ENCODE results near the gene KCTD3.

The KCTD3 gene

DNA sequence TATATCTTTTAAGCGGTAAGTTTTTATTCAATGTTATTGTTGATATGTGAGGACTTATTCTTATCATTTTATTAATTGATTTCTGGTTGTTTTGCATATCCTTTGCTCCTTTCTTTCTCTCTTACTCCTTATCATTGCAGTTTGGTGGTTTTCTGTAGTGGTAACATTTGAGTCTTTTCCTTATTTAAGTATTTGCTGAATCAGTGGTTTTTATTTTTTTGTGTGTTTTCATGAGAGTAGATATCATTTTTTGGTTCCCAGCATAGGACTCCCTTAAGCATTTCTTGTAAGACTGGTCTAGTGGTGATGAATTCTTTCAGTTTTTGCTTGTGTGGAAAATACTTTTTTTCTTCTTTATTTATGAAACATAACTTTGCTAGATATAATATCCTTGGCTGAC, 12.2 kb upstream of the KCTD3 start:
- in situ Hi-C loops (cut with HindIII; ENCODE audit: low sequenced_read_pairs), result no loop called here

- in situ Hi-C loops (cut with HindIII; ENCODE audit: low sequenced_read_pairs), result no loop called here
These were observed 11.6 kb upstream of the KCTD3 start for GRCh38 chr1:215555531-215555930.

DNA sequence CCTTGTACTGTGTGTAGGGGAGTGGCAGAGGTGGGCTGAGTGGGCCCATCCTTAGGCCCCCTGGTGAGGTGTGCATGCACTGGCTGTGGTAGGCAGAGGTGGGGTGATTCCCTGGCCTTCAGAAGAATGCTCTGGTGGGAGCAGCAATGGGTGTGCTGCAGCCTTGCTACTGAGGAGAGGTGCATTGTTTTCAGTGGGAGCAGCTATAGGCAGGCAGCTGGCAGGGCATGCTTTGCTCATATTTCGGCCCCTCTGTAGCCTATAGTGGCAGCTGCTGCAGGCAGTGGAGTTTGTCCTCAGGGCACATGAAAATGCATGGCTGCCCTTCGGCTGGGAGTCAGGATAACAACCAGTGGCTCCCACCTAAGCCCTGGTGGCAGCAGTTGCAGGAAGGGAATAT, 10.1 kb upstream of the KCTD3 start:
- in situ Hi-C loops (cut with HindIII; ENCODE audit: low sequenced_read_pairs), result no loop called here

DNA sequence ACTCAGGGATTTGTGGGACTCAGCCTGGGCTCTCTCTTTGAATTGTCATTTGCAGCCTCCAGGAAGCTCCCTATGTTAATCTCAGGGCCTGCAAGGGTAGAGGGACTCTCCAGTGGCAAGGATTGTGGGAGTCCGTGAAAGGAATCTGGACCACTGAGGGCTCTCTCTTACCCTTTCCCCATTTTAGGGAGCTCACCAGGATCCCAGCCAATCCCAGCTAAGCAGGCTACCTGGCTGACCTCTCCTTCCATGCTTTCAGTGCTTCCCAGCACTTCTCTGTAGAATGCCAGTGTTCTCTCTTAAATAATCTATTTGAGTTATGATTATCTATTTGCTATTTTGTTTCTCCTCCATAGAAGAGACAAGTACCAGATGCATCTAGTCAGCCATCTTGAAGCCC, 9.6 kb upstream of the KCTD3 start:
- in situ Hi-C loops (cut with HindIII; ENCODE audit: low sequenced_read_pairs), result no loop called here

DNA sequence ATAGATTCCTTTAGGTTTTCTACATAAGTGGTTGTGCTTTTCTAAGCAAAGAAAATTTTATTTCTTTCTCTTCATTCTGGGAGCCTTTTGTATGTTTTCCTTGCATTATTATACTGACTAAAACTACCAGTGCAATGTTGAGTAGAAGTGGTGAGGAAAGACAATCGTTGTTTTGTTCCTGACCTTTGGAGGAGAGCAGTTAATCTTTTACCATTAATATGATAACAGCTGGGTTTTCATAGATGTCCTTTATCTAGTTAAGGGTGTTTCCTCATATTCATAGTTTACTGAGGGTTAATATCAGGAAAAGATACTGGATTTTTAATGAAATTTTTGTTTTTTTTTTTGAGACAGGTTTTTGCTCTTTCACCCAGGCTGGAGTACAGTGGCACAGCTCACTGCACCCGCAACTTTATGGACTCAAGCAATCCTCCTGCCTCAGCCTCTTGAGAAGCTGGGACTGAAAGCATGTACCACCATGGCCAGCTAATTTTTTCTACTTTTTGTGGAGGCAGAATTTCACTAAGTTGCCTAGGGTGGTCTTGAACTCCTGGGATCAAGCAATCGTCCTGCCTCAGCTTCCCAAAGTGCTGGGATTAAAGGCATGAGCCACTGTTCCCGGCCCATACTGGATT, 9.0 kb upstream of the KCTD3 start:
- in situ Hi-C loops (cut with HindIII; ENCODE audit: low sequenced_read_pairs), result no loop called here

GRCh38 chr1:215567491-215568298, 591 bp downstream of the KCTD3 start:
- in situ Hi-C loops (cut with HindIII; ENCODE audit: low sequenced_read_pairs), result no loop called here

- in situ Hi-C loops (cut with HindIII; ENCODE audit: low sequenced_read_pairs), result no loop called here
These were observed 1.2 kb downstream of the KCTD3 start for GRCh38 chr1:215568299-215568692.

- in situ Hi-C loops (cut with HindIII; ENCODE audit: low sequenced_read_pairs), result no loop called here
These were observed 3.1 kb downstream of the KCTD3 start for GRCh38 chr1:215569986-215570824.

DNA sequence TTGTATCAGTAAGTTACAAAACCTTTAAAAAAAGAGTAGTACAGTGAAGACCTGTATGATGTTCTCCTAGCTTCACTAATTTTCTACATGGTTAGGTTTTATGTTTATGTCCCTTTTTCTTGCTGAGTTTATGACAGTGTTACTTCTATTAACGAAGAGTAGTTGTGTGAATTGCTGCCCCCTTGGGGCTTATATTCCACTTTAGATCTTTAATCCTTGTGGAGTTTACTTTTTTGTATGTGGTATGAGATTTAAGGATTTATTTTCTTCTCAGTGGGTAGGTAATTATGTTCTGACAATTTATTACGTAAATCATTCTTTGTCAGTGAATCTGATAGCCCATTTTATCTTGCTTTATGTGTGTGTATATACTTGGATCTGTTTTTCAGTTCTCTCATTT, 14.8 kb downstream of the KCTD3 start:
- in situ Hi-C loops (cut with HindIII; ENCODE audit: low sequenced_read_pairs), result no loop called here

DNA sequence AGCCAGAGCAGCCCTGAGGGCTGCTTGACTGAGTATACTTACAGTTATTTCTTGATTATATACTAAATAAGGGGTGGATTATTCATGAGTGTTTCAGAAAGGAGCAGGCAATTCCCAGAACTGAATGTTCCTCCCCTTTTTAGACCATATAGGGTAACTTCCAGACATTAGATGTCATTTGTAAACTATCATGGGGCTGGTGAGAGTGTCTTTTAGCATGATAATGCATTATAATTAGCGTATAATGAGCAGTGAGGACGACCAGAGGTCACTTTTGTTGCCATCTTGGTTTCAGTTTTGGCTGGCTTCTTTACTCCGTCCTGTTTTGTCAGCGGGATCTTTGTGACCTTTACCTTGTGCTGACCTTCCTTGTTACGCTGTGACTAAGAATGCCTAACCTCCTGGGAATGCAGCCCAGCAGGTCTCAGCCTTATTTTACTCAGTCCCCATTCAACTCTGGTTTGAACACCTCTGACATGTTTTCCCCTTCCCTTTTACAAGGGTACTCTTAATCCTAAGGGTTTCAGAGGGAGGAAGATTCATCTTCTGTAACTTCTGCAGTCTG, 16.2 kb downstream of the KCTD3 start:
- in situ Hi-C loops (cut with HindIII; ENCODE audit: low sequenced_read_pairs), result no loop called here

GRCh38 chr1:215584389-215584788, 17.3 kb downstream of the KCTD3 start:
- in situ Hi-C loops (cut with HindIII; ENCODE audit: low sequenced_read_pairs), result no loop called here

- in situ Hi-C loops (cut with HindIII; ENCODE audit: low sequenced_read_pairs), result no loop called here
These were observed 22.7 kb downstream of the KCTD3 start for GRCh38 chr1:215589650-215590435.

DNA sequence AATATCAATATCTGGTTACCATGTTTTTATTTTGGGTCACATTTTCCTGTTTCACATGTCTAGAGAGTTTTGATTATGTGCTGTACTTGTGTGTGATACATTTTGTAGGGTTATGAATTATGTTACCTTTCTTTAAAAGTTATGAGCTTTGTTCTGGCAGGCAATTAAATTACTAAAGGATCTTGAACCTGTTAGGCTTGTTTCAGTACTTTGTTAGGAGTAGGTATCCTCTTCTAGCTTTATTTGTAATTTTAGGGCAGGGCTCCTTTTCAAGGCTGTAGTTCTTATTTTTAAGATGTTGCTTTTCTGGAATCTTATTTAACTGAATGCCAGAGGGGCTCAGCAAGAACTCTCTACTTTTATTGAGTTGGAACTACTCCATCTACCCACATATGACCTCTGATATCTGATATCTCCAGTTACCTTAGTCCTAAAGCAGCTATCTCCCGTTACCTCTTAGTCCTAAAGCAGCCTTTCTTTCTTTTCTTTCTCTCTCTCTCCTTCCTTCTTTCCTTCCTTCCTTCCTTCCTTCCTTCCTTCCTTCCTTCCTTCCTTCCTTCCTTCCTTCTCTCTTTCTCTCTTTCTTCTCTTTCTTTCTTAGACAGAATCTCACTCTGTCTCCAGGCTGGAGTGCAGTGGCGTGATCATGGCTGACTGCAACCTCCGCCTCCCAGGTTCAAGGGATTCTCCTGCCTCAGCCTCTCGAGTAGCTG, 23.8 kb downstream of the KCTD3 start:
- in situ Hi-C loops (cut with HindIII; ENCODE audit: low sequenced_read_pairs), result no loop called here

GRCh38 chr1:215594640-215595039, 27.5 kb downstream of the KCTD3 start:
- in situ Hi-C loops (cut with HindIII; ENCODE audit: low sequenced_read_pairs), result no loop called here

- in situ Hi-C loops (cut with HindIII; ENCODE audit: low sequenced_read_pairs), result no loop called here
These were observed 28.1 kb downstream of the KCTD3 start for GRCh38 chr1:215595231-215595630.

DNA sequence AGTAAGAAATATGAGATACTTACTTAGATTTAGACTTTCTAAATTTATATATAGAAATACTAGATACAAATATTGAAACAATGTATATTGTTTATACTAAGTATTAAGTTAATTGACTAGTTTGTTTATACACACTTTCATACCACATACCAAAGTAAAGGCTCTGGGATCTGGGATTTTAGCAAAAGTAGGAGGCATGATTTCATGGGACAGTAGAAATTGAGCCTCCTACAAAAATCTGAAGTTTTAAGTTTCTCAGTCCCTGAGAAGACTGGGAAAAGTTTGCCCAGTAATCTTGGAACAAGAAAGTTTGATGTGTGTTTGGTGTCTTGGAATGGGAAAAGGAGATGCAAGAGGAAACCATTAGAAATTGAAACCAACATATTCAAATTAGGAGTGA, 30.9 kb downstream of the KCTD3 start:
- in situ Hi-C loops (cut with HindIII; ENCODE audit: low sequenced_read_pairs), result no loop called here

- in situ Hi-C loops (cut with HindIII; ENCODE audit: low sequenced_read_pairs), result no loop called here
These were observed 32.4 kb downstream of the KCTD3 start for GRCh38 chr1:215599418-215600074.

DNA sequence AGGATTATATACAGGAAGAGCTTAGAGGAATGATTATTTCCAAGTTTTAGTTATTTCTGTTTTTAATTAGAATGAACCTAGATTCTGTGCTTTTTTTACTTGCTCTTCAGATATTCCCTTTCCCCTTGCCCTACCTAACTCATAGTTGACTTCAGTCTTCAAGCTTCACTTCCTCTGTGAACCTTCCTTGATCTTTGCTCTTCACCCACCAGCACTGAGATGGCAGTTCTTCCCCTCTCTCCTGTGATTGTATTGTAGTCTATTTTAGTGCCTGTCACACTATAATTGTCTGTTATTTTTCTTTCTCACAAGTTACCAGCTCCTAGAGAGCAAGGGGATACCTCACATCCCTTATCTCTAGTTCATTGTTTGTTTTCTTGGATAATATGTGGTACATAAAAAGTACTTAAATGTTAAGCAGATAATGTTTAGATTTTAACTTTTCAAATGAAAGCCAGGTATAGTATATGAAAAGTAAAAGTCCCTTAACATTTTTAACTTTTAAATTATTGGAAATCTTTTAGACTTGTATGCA, 33.2 kb downstream of the KCTD3 start:
- in situ Hi-C loops (cut with HindIII; ENCODE audit: low sequenced_read_pairs), result no loop called here

GRCh38 chr1:215600867-215601266, 33.8 kb downstream of the KCTD3 start:
- in situ Hi-C loops (cut with HindIII; ENCODE audit: low sequenced_read_pairs), result no loop called here
